ENCODE measurements around the gene MYMK.
A peak's percentile ranks its signal among the peaks of the same experiment; 100 is the strongest.

The MYMK gene

GRCh38 chr9:133560311-133560710 lies 35.6 kb upstream of the MYMK start:
- in situ Hi-C loops (cut with MboI; ENCODE audit: low pct_unique_long_range_greater_than_20kb, low sequenced_read_pairs), result no loop called here
- DNase-seq, result no peak

DNA sequence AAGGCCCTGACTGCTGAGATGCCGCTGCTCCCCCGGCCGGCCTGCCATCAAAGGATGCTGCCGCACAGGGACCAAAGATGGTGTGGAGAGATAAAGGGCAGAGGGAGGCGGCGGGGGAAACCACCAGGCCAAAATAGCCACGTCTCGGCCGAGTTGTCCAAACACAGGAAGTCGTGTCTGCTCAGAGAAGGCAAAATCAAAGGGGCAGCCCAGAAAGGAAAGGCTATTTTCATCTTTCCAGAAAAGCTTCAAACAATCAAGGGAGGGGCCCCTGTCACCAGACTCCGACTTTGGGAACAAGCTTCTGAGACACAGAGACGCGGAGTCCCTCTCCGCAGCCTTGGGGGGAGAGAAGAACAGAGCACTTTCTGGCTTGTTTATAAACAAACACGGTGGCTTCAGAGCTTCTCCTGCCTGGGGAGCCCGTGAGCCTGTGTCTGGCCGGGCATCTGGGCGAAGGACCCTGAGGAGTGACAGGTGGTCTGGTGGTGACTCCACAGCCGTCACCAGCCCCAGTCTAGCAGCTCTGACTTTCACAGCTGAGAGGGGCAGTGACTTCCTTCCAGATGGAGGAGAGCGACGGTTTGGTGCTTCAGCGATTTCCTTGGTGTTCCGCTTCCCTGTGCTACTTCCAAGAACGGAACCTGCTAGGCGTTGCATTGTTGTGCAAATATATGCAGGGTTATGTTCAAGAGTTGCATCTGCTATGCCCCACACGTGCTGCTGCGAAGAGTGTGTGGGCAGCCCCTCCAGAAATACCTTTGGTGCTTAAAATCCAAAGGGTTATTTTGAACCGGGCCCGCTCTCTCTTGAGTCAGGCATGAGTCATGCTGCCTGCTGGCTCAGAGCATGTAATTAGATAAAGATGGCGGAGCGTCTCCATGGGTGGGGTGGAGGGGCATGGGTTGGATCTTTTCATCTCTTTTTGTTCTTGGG lies 33.7 kb upstream of the MYMK start:
- in situ Hi-C loops (cut with MboI; ENCODE audit: low pct_unique_long_range_greater_than_20kb, low sequenced_read_pairs), result no loop called here
- peak; percentile 57 for DNase-seq

- in situ Hi-C loops (cut with MboI; ENCODE audit: low pct_unique_long_range_greater_than_20kb, low sequenced_read_pairs), result no loop called here
- DNase-seq, result no peak
Measured at GRCh38 chr9:133557581-133557980, 32.8 kb upstream of the MYMK start.

- DNase-seq, result no peak
- in situ Hi-C loops (cut with MboI; ENCODE audit: low pct_unique_long_range_greater_than_20kb, low sequenced_read_pairs), result no loop called here
Measured at GRCh38 chr9:133556354-133556753, 31.6 kb upstream of the MYMK start.

- no peak for DNase-seq
- in situ Hi-C loops (cut with MboI; ENCODE audit: low pct_unique_long_range_greater_than_20kb, low sequenced_read_pairs), result no loop called here
Measured at GRCh38 chr9:133554729-133555128, 30.0 kb upstream of the MYMK start.

- in situ Hi-C loops (cut with MboI; ENCODE audit: low pct_unique_long_range_greater_than_20kb, low sequenced_read_pairs), result no loop called here
- no peak for DNase-seq
Measured at GRCh38 chr9:133553973-133554713, 29.4 kb upstream of the MYMK start.

- no peak for DNase-seq
- in situ Hi-C loops (cut with MboI; ENCODE audit: low pct_unique_long_range_greater_than_20kb, low sequenced_read_pairs), result no loop called here
Measured at GRCh38 chr9:133553123-133553522, 28.4 kb upstream of the MYMK start.

DNA sequence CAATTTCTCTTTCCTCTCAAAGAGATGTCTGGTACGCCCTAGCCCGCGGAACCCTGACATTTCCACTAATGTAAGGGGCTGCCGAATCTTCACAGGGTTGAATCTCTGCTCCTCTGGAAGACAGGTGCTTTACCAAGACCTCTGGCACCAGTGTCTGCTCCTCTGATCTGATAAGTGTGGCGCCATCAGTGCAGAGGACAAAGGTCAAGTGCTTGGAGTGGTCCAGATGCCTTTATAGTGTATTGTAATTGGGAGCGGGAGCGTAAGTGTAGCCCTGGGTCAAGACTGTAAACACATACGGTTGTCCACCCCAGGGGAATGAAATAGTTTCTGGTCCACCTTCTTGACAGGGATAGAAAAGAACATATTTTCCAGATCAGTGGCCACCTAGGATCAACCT lies 27.5 kb upstream of the MYMK start:
- in situ Hi-C loops (cut with MboI; ENCODE audit: low pct_unique_long_range_greater_than_20kb, low sequenced_read_pairs), result no loop called here
- no peak for DNase-seq

DNA sequence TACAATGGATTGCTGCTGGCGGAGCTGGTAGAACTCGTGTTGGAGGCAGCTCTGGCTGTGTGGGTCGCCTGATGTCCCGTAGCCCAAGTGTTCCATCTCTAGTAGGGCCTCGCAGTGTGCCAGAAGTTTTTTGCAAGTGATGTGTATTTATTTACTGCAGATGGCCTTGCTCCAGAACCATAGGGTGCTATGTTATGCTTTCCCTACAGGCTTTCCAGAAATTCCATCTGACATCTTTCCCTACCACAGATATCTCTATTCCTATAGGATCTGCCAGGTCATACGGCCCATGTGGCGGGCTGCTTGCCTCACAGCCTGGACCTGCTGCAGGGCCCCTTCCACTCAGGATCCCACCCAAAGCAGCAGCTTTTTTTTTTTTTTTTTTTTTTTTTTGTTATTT lies 26.7 kb upstream of the MYMK start:
- in situ Hi-C loops (cut with MboI; ENCODE audit: low pct_unique_long_range_greater_than_20kb, low sequenced_read_pairs), result no loop called here
- no peak for DNase-seq

DNA sequence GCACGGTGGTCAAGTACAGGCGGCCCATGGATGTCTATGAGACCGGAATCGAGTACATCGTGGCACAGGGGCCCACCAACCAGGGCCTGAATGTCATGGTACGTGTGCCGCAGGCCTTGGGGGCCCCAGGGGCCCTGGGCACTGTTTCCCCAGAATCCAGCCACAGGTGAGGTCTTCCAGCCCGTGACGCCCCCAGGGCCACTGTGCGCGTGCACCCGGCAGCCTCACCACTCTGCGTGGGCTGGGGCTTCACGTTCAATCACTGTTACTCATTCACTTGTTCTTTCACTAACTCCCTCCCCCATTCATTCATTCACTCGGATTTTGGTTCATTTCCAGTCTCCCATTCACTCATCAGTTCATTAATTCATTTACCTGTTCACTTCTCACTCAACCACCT lies 22.4 kb upstream of the MYMK start:
- in situ Hi-C loops (cut with MboI; ENCODE audit: low pct_unique_long_range_greater_than_20kb, low sequenced_read_pairs), result loop anchor here (25.0 kb wide), 1 partner anchor 440 kb away; the partner anchor contains the start of gene VAV2
- DNase-seq, result no peak

DNA sequence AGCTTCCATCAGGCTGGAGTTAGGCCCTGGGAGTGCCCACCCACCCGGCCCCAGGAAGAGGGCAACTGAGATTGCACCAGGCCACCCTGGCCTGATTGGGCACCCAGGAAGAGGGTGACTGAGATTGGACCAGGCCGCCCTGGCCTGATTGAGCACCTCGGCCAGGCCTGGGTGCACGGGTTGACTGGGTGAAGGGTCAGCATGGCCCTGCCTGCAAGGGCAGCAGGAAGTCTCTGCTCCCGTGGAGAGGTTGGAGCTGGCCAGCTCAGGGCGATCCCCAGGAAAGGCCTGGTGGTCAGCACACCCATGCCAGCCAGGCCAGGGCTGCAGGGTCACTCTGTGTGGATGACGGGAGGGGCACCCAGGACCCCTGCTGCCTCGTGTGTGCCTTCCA lies 21.5 kb upstream of the MYMK start:
- in situ Hi-C loops (cut with MboI; ENCODE audit: low pct_unique_long_range_greater_than_20kb, low sequenced_read_pairs), result loop anchor here (25.0 kb wide), 1 partner anchor 441 kb away; the partner anchor contains the start of gene VAV2
- DNase-seq, result no peak

DNA sequence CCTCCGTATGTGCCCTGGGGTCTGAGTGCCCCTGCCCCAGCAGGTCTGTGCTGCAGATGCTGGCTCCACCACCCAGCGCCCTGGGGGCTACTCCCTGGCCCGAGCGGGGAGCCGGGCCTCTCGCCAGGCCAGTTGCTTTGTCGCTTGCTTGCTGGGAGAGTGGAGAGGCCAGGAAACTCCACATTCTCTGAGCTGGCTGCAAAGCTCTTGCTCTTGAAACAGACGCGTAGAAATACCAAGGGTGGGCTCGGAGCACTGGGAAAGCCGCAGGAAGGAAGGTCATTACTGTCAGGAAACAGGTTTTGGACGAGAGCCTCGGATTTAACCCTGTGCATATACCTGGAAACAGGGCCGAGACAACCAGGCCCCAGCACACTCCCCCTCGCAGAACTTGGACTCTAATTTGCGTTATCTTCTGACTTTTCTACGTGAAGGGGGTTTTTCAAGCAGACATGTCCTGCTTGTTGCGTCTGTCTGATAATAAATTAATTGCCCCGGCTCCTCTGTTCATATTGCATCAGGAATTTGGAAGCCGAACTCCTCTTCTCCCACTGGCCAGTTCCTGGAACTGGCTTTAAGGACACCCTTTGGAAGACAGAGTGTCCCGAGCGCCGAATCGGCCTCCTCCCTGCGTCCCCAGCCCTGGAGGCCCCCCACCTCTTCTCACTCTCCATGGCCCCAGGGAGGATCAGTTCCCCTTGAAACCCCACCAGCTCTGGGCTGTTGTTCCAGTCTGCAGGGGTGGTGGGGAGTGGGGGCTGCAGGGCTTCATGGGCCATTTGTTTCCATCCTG lies 20.9 kb upstream of the MYMK start:
- DNase-seq, result no peak
- in situ Hi-C loops (cut with MboI; ENCODE audit: low pct_unique_long_range_greater_than_20kb, low sequenced_read_pairs), result loop anchor here (25.0 kb wide), 1 partner anchor 442 kb away; the partner anchor contains the start of gene VAV2

DNA sequence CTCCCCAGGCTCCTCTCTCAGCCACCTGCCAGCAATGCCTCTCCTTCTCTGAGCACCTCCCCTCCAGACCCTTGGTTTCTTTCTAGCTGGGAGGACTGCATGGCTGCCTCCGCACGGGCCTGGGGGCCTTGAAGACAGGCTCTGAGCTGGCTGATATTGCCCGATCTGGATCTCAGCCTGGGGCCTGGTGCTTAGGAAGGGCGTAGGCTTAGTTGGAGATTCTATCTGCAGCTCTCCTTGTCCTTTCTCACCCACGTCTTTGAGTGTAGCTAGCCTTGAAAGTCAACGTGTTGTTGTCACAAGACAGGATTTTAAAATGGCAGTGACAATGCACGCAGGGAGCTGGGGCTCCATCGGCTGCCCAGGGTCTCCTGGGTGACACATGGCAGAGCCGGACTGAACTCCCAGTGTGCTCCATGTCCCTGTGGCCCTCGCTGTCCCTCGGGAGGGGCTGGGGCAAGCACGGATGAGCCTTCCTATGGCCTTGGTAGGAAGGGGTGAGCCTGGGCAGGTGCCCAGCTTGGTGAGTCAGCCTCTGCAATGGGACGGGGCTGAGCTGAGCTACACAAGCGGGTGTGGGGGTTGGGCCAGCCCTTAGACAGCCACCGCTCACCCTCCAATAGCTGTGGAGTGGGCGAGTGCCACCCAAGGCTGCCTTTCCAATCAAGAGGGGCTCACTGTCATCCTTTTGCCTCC lies 19.2 kb upstream of the MYMK start:
- DNase-seq, result no peak
- in situ Hi-C loops (cut with MboI; ENCODE audit: low pct_unique_long_range_greater_than_20kb, low sequenced_read_pairs), result loop anchor here (25.0 kb wide), 1 partner anchor 443 kb away; the partner anchor contains the start of gene VAV2

- DNase-seq, result no peak
- in situ Hi-C loops (cut with MboI; ENCODE audit: low pct_unique_long_range_greater_than_20kb, low sequenced_read_pairs), result loop anchor here (25.0 kb wide), 1 partner anchor 445 kb away; the partner anchor contains the start of gene VAV2
Measured at GRCh38 chr9:133542002-133542401, 17.2 kb upstream of the MYMK start.

DNA sequence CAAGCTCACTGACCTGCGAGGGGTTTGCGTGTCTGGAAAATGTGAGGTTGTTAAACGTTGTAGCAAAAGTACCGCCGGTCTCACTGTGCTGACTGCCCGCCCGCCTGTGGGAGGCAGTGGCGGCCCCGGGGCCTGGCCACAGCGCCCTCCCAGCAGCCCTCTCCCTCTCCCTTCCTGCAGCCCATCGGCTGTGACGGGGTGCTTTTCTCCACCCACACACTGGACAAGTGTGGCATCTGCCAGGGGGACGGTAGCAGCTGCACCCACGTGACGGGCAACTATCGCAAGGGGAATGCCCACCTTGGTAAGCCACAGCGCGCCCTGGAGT lies 15.9 kb upstream of the MYMK start:
- in situ Hi-C loops (cut with MboI; ENCODE audit: low pct_unique_long_range_greater_than_20kb, low sequenced_read_pairs), result loop anchor here (25.0 kb wide), 1 partner anchor 447 kb away; the partner anchor contains the start of gene VAV2
- DNase-seq, result no peak

GRCh38 chr9:133539991-133540697 lies 15.4 kb upstream of the MYMK start:
- in situ Hi-C loops (cut with MboI; ENCODE audit: low pct_unique_long_range_greater_than_20kb, low sequenced_read_pairs), result loop anchor here (25.0 kb wide), 1 partner anchor 447 kb away; the partner anchor contains the start of gene VAV2
- DNase-seq, result peak; percentile 71

DNA sequence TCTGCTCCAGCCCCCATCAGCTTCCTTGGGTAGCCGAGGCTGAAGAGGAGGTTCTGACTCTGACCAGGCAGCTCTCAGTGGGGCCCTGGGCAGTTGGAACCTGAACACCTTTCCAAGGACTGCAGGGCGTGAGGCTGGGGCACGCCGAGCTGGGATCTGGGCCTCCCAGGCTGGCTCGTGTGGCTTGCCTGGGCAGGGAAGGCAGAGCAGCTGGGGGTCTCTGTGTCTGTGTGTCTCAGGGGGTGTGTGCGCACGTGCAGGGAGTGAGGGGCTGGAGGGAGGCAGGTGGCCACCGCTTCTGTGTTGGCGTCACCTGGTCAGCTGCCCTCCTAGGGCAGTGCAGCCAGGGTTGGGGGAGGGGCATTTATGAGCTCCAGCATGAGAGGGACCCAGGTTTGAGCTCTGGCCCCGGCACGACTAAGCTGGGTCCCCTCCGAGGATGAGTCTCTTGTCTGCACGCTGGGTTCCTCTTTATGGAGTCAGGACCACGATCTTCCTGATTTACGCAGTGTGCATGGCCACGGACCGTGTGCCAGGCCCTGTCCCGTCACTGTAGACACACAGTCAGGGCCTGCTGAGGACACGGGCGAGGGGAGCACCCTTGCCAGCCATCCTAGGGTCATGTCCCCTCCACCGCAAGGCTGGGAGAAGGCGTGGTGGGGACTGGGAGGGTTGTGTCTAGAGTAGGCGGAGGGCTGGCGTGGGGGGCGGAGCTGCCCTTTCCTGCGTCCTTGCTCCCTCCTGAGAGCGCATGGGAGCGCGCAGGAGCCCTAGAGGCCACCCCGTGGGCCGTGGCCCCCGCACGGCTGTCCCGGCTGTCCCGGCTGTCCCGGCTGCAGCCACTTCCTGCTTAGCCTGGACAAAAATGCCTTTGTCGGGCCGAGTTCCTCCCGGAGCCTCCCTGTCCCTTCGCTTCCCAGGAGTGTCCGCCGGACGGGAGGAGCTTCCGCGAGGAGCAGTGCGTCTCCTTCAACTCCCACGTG lies 14.4 kb upstream of the MYMK start:
- in situ Hi-C loops (cut with MboI; ENCODE audit: low pct_unique_long_range_greater_than_20kb, low sequenced_read_pairs), result loop anchor here (25.0 kb wide), 1 partner anchor 448 kb away; the partner anchor contains the start of gene VAV2
- DNase-seq, result no peak
